HEK293T (cell line): ENCODE measurements around the gene EPHA4.

Experiments used
- CTCF ChIA-PET: fragments of 350-600 bp; formaldehyde crosslinking; extraction: SDS; loops from one replicate; lab custom pipeline; 2021; ENCODE audit warnings: antibody characterized with exemption, inconsistent platforms; lab: Yijun Ruan, JAX
- POLR2A ChIA-PET: fragments of 350-600 bp; formaldehyde crosslinking; extraction: SDS; loops from one replicate; lab custom pipeline; 2020; ENCODE audit warnings: antibody characterized with exemption, inconsistent platforms; lab: Yijun Ruan, JAX
- DNase-seq: peaks from one replicate; pipeline ENCODE4 v3.0.0; 2012; ENCODE audit warnings: mixed read lengths; ENCODE audit errors: extremely low spot score
- ARNT ChIP-seq: fragments of 450-650 bp; IDR thresholded peaks from 2 replicates; pipeline ENCODE4 v1.6.1; 2017; ENCODE audit warnings: mild to moderate bottlenecking
- BHLHE40 ChIP-seq: fragments of 450-650 bp; IDR thresholded peaks from 2 replicates; pipeline ENCODE4 v1.6.1; 2016; ENCODE audit warnings: mild to moderate bottlenecking, moderate library complexity, borderline replicate concordance
- CTBP1 ChIP-seq: fragments of 450-650 bp; IDR thresholded peaks from 2 replicates; pipeline ENCODE4 v1.6.1; 2016; ENCODE audit warnings: borderline replicate concordance
- ELF4 ChIP-seq: fragments of 450-650 bp; IDR thresholded peaks from 2 replicates; pipeline ENCODE4 v1.6.1; 2017; ENCODE audit warnings: antibody characterized with exemption
- FOXA1 ChIP-seq: fragments of 450-650 bp; IDR thresholded peaks from 2 replicates; pipeline ENCODE4 v1.6.1; 2016; ENCODE audit warnings: mild to moderate bottlenecking
- FOXK2 ChIP-seq: fragments of 450-650 bp; IDR thresholded peaks from 2 replicates; pipeline ENCODE4 v1.6.1; 2016; ENCODE audit warnings: mild to moderate bottlenecking
- FOXM1 ChIP-seq: fragments of 450-650 bp; IDR thresholded peaks from 2 replicates; pipeline ENCODE4 v1.6.1; 2017; ENCODE audit warnings: mild to moderate bottlenecking, borderline replicate concordance
- HDGF ChIP-seq: fragments of 450-650 bp; IDR thresholded peaks from 2 replicates; pipeline ENCODE4 v1.6.1; 2017; ENCODE audit warnings: antibody characterized with exemption, borderline replicate concordance
- L3MBTL2 ChIP-seq: fragments of 450-650 bp; conservative IDR thresholded peaks from 2 replicates; pipeline ENCODE4 v1.6.1; 2016; ENCODE audit warnings: mild to moderate bottlenecking
- LEF1 ChIP-seq: fragments of 450-650 bp; IDR thresholded peaks from 2 replicates; pipeline ENCODE4 v1.6.1; 2017; ENCODE audit warnings: mild to moderate bottlenecking, borderline replicate concordance
- NFRKB ChIP-seq: fragments of 450-650 bp; IDR thresholded peaks from 2 replicates; pipeline ENCODE4 v1.6.1; 2016; ENCODE audit warnings: mild to moderate bottlenecking, moderate library complexity
- SP1 ChIP-seq: fragments of 450-650 bp; IDR thresholded peaks from 2 replicates; pipeline ENCODE4 v1.6.1; 2017
- SUZ12 ChIP-seq: fragments of 450-650 bp; IDR thresholded peaks from 2 replicates; pipeline ENCODE4 v1.6.1; 2016; ENCODE audit warnings: mild to moderate bottlenecking
- TARDBP ChIP-seq: fragments of 450-650 bp; IDR thresholded peaks from 2 replicates; pipeline ENCODE4 v1.6.1; 2016
- ZNF384 ChIP-seq: fragments of 450-650 bp; IDR thresholded peaks from 2 replicates; pipeline ENCODE4 v1.6.1; 2016
- TF ChIP-seq, protein P1 (sequence below): fragments of 450-650 bp; IDR thresholded peaks from 2 replicates; pipeline ENCODE4 v1.6.1; 2016

The EPHA4 gene

DNA sequence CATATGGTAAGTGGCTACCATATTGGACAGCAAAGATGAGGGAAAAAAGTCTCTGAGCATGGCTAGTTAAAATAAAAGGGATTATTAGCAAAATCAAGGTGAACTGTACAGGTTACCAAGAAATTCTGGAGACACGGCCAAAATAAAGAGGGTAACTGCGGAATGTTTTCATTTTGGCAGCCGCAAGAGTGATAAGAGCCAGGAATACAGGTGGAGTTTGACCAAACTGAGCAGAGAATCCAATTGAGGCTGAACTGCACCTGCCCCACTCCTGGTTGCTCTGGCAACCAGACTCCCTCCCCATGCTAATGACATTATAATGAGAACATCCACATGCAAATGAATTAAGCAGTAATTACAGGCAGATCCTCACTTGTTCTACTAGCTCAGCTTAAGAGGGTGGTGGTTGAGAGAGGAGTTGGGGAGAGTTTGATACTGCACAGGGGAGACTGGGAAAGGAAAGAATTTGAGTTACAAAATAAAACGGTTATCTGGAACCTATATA, 18.8 kb upstream of the EPHA4 start:
- POLR2A ChIA-PET: no interaction called here
- DNase-seq: no peak
- CTCF ChIA-PET: no interaction called here
- TF ChIP-seq FOXM1 (no peak), TARDBP (no peak), ELF4 (no peak), ZNF384 (no peak), ARNT (no peak), CTBP1 (no peak), FOXK2 (no peak), FOXA1 (no peak), SP1 (no peak), BHLHE40 (no peak), L3MBTL2 (no peak), NFRKB (no peak), LEF1 (no peak), SUZ12 (no peak), HDGF (no peak)
- TF ChIP-seq, protein P1, sequence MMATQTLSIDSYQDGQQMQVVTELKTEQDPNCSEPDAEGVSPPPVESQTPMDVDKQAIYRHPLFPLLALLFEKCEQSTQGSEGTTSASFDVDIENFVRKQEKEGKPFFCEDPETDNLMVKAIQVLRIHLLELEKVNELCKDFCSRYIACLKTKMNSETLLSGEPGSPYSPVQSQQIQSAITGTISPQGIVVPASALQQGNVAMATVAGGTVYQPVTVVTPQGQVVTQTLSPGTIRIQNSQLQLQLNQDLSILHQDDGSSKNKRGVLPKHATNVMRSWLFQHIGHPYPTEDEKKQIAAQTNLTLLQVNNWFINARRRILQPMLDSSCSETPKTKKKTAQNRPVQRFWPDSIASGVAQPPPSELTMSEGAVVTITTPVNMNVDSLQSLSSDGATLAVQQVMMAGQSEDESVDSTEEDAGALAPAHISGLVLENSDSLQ: no peak

DNA sequence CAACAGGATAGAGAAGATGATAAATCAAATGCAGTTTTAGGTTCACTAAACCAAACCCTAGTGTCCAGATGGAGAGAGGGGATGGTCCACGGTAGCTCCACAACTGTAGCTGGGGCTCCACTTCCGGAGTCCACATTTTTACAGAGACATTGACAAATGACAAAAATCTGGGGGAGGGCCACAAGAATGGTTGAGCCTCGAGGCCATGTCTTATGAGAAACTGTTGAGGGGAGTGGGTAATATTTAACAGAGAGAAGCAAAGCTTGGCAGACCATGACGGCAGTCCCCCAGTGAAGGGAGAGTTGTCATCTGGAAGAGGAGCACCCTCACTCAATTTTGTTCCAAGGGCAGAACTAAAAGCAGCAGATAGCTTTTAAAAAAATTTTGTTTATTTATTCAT, 17.6 kb upstream of the EPHA4 start:
- TF ChIP-seq SUZ12: no peak
- TF ChIP-seq, protein P1: no peak
- TF ChIP-seq FOXK2: no peak
- TF ChIP-seq ELF4: no peak
- no peak for TF ChIP-seq ZNF384
- TF ChIP-seq NFRKB: no peak
- no peak for TF ChIP-seq HDGF
- TF ChIP-seq FOXA1: no peak
- no peak for TF ChIP-seq L3MBTL2
- no peak for TF ChIP-seq FOXM1
- no peak for TF ChIP-seq LEF1
- no peak for TF ChIP-seq SP1
- no peak for TF ChIP-seq TARDBP

DNA sequence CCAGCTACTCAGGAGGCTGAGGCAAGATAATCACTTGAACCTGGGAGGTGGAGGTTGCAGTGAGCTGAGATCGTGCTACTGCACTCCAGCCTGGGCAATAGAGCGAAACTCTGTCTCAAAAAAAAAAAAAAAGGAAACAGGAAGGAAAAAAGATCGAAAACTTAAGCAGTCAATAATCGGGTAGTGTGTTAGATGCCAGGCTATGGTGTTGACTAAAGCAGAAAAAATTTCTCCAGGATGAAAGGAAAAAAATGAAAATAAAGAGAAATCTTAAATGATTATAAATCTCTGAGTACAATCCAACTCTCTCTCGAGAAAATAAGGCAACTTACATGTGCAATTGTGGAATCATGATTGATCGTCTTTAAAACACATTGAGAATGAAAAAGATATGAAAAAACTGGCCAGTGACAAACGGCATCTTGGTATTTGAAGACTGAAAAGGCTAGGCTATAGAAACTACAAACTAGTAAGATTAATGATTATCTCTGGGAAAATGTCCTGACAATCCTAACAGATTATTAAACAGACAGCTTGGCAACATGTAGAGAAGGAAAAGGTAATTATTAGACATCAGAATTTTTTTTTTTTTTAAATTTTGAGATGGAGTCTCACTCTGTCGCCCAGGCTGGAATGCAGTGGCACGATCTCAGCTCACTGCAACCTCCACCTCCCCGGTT, 16.3 kb upstream of the EPHA4 start:
- CTCF ChIA-PET: no interaction called here
- no peak for DNase-seq
- no peak for TF ChIP-seq L3MBTL2
- TF ChIP-seq SUZ12: no peak
- TF ChIP-seq BHLHE40: no peak
- TF ChIP-seq CTBP1: no peak
- no peak for TF ChIP-seq HDGF
- no peak for TF ChIP-seq LEF1
- TF ChIP-seq SP1: no peak
- TF ChIP-seq ARNT: no peak
- no peak for TF ChIP-seq ELF4
- no peak for TF ChIP-seq ZNF384
- no peak for TF ChIP-seq FOXM1
- no peak for TF ChIP-seq FOXA1
- TF ChIP-seq NFRKB: no peak
- no peak for TF ChIP-seq TARDBP
- TF ChIP-seq, protein P1: no peak
- TF ChIP-seq FOXK2: no peak
- POLR2A ChIA-PET: no interaction called here

More for the DNA sequence above, 17.6 kb upstream of the EPHA4 start:
- DNase-seq: no peak
- CTCF ChIA-PET: no interaction called here
- POLR2A ChIA-PET: no interaction called here

DNA sequence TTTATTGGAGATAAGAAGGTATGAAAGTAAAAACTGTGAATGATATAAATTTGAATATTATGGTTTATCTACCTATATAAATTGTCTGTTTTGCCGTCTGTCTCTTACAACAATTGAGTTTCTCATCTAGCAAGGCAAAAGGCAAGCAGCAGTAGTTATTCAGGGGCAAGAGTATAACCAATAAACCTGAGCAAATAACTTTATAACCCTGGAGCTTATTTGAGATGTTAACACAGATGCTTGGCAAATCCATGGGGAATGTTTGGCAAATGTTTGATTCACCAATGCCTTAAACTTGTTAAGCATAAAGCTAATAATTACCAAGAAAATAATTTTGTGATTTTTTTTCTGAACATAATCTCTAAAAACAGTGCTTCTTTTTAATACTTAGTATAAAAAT, 9.9 kb upstream of the EPHA4 start:
- ChIA-PET POLR2A (no interaction called here), CTCF (interaction anchor here (0.7 kb wide), 1 partner anchor 706 kb away, joined by 3 read pairs; no protein-coding TSS in a partner anchor)
- no peak for DNase-seq
- TF ChIP-seq HDGF (no peak), NFRKB (no peak), ARNT (no peak), FOXA1 (no peak), ZNF384 (no peak), LEF1 (no peak), ELF4 (no peak), TARDBP (no peak), BHLHE40 (no peak)
- TF ChIP-seq, protein P1: no peak

DNA sequence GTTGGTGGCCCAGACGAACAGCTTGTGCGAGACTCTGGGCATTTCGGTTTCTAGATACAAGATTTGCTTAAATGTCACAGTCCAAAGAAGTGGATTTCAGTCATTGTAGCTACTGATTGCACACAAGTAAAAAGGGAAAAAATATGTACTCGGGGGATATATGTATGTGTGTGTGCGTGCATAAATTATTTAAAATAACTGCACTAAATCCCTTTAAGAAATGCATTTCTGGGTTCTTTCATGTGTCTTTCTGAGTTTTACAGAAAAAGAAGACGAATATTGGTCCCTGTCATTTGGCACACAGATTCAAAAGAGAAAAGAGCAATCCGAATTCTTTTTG, 2.1 kb upstream of the EPHA4 start:
- ChIA-PET POLR2A (interaction anchor here (1.2 kb wide), 1 partner anchor 9 kb away, joined by 3 read pairs; no protein-coding TSS in a partner anchor), CTCF (interaction anchor here (0.9 to 1.5 kb wide), 3 partner anchors 337 to 498 kb away, joined by 3 read pairs; no protein-coding TSS in a partner anchor)
- DNase-seq: no peak
- TF ChIP-seq FOXM1: no peak
- no peak for TF ChIP-seq FOXA1
- TF ChIP-seq SUZ12: no peak
- TF ChIP-seq LEF1: no peak
- TF ChIP-seq CTBP1: no peak
